Posterior vena cava (tissue), 2 donors: ENCODE data around the gene CARS1. TPM values are rescaled to one million over a fixed set of nuclear protein-coding genes. Genes with fewer than 3 reads are reported as not detected.

Experiments
- DNase-seq: peaks from one replicate; pipeline ENCODE4 v3.0.0-alpha.2; 2020; ENCODE audit warnings: low spot score
- intact Hi-C, 2 donors: fragments of 100-400 bp; cut with DNase I; formaldehyde crosslinking; loops; one replicate each; pipeline versions ENCODE4 v1.14.1 to v1.14.2; 2022 to 2023
- long read RNA-seq, 2 donors: library from polyadenylated mRNA; unstranded; transcript quantifications; one replicate each; pipeline ENCODE4 v2.0.0, GENCODE V29; 2020 to 2021
- total RNA-seq, 2 donors: library from RNA; stranded (reverse); fragmentation: NEBNext Ultra II Directional; extraction: Animal tissue kit (Norgen Biotek cat#: 25700); gene quantifications; one replicate each; pipeline ENCODE4 v1.2.1, GENCODE V29; 2021
- donor health status: DM: yes; HTN: yes; CAD: no.
- donor health status: DM: yes; HTN: yes; CAD: no.

CARS1 gene
- total RNA-seq = 10 to 100 TPM; 44.2 to 60.6 TPM
- long read RNA-seq, donor 1, transcript CARS-203 (22 exons, 2,685 nt) = major isoform, 9 of 40 reads
- long read RNA-seq, donor 1, transcript CARS-201 (22 exons, 2,491 nt) = minor isoform, 5 of 40 reads
- long read RNA-seq, donor 1, partial matches to known transcripts = 14 of 40 reads
- long read RNA-seq, donor 1, other reads (novel, unspliced or antisense) = 7 of 40 reads
- long read RNA-seq, donor 2, transcript CARS-201 (22 exons, 2,491 nt) = minor isoform, 21 of 227 reads
- long read RNA-seq, donor 2, transcript CARS-203 (22 exons, 2,685 nt) = major isoform, 51 of 227 reads
- long read RNA-seq, donor 2, partial matches to known transcripts = 102 of 227 reads
- long read RNA-seq, donor 2, other reads (novel, unspliced or antisense) = 51 of 227 reads

DNA sequence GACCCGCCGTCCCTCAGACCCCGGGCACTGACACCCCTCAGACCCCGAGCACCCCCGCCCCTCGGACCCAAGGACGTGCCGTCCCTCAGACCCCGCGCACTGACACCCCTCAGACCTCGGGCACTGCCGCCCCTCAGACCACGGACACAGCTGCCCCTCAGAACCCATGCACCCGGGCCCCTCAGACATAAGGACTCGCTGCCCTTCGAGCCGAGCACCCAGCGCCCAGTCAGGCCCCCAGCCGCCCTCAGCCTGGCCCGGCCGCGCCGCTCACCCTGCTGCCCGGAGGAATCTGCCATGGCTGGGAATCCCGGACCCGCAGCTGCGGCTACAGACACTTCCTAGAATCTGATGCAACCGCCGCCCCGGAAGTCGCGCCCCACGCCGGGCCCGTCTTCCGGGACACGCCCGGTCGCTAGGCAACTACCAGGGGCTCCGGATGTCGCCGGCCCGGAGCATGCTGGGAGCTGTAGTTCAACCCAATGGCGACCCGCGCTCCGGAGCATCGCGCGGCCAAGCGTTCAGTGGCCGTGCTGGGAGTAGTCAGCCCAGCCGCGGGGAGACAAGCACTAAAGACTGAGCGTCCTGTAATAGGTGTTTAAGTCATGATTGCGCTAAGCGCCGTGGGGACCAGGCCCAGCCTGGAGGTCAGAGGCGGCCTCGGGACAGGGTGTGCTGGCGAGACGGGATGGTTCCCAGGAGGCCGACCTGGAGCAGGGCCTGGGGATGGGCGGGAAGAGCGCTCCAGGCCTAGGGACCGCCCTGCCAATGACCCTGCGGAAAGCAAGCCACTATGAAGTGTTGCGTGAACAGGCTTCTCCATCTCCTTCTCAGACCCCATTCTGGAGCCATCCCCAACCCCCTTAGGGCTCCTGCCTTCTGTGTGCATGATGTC, at the start of gene CARS1:
Gene CARS1 (minus strand): TSS at position 355 of the 895 bp plus-strand sequence. CDS start 56 bp downstream, at position 299.
- intact Hi-C loops = loop anchor here in 1 of 2 donors (5.0 kb wide), 1 partner anchor 35 kb away; no protein-coding TSS in a partner anchor
- DNase-seq = peak; percentile 99

DNA sequence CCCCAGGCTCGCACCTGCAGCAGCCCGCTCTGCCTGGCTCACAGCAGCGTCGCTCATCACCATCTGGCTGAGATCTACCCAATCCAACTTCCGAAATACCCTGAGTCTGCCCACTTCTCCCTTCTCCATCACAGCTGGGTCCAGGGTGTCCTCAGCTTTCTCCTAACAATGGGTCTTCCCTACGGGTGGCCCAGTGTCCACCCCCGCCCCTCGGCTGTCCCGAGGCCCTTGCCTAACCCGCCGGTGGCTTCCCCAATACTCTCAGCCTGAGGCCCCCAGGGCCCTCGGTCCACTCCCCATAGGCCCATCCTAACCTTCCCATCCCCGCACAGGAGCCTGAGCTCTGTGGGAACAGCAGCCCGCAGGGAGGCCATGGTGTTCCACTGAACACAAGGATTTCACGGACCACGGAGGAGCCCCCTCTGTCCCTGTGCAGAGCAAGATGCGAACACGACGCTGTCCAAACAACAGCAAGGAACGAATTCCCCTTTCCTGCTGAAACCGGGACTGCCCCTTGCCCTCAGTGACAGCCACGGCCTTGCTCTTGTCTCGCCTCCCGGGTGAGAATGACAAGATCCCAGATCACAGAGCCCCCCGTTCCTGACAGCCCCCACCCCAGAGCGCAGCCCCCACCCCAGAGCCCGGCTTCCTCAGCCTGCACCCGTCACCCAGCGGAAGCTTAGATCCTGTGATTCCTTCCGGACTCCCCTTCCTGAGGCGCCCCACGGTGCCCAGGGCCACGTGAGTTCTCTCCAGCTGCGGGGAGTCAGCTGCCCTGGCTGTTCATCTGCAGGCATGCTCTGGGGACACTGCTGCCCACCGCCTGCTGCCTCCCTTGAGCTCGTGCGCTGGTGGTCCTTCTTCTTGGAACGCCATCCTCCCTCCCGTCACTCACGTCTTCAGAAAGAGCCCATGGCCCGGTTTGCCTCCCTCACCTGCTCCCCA, 48.8 kb upstream of the CARS1 start:
- DNase-seq = peak; percentile 66
- intact Hi-C loops = no loop called here

DNA sequence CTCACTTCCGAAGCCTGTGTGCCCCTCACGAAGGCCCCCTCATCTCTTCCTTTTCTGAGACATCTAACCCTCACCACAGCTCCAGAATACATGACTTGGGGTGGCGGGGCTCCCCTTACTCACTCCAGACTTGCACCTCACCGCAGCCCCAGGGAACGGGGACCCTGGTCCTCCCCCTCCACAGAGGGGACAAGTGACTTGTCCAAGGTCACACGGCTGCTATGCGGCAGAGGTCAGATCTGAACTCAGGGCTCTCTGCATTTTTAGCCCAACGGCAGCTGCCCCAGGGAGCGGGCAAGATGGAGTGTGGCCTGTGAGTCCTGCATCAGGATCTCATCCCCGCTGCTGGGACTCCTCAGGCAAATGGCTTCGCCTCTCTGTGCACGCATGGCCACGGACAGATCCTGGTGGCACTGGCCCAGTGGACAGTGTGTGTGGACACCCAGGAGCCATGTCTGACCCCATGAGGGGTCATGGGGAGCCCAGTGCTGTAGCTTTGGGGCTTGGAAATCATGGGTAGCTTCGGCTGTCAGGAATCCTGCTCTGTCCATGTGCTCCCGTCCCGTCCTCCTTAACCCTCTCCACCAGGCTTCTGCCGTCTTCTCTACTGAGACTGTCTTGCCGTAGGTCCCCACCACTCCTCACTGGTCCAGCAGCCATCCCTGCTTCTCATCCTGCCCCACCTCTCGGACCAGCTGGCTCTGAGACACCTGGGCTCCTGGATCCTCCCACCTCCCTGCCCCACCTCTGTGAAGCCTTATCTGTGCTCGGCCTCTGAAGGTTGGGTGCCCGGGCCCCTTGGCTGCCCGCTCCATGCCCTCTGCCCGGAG, 48.0 kb upstream of the CARS1 start:
- intact Hi-C loops = no loop called here
- DNase-seq = peak; percentile 70

DNA sequence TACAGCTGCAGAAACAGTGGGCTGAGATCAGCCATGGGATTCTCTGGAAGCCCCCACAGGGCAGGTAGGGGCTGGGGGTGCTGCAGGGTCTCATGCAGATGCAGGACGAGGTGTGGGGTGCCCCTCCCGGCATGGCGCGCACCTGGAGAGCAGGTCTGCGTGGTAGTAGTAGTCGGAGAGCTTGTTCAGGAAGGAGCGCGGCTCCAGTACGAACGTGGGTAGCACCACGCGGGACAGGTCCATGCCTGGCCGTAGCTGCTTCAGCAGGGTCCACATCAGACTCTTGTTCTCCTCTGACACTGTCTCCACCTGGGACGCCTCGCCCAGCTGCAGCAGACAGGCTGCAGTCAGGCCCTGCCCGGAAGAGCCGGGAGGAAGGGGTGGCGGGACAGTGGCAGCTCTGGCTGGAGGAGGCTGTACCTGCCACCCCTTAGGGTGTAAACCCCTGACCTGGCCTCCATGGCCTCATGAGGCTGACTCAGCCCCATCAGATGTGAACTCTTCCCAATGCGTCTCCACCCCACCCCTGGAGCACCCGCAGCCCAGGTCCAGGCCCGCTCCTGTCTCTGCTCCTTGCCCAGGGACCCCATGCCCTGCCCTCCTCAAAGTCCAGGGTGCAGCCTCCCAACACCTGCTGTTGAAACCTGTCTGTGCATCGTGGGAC, 47.0 kb upstream of the CARS1 start:
- DNase-seq = peak; percentile 70
- intact Hi-C loops = no loop called here

DNA sequence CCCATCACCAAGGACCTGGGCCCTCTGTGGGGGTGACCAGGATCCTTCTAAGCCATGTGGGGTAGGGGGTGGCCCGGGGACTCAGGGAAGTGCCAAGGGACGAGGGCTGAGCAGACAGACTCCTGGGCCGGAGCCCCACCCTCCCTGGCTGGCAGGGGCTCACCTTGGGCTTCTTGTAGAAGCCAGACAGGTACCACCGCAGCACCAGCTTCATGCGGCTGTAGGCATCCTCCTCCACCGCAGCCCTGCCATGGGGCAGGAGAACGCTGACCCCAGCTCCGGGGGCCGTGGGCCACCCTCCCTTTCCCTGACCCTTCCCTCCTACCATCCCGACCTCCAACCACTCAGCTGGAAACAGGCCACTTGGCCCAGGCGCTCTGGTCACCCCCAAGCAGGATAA, 45.9 kb upstream of the CARS1 start:
- intact Hi-C loops = no loop called here
- DNase-seq = peak; percentile 75

DNA sequence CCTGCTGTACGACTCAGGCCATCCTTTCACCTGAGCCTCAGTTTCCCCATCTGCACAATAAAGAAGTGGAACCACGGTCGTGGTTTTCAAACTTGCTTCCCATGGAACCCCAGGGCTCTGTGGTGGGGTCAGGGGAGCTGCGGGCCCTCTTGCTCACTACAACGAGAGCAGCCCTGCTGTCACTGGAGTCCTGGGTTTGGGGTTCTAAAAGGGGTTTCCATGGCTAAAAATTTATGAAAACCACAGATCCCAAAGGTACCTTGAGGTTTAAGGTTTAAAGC, 45.4 kb upstream of the CARS1 start:
- peak; percentile 70 for DNase-seq
- intact Hi-C loops = no loop called here

DNA sequence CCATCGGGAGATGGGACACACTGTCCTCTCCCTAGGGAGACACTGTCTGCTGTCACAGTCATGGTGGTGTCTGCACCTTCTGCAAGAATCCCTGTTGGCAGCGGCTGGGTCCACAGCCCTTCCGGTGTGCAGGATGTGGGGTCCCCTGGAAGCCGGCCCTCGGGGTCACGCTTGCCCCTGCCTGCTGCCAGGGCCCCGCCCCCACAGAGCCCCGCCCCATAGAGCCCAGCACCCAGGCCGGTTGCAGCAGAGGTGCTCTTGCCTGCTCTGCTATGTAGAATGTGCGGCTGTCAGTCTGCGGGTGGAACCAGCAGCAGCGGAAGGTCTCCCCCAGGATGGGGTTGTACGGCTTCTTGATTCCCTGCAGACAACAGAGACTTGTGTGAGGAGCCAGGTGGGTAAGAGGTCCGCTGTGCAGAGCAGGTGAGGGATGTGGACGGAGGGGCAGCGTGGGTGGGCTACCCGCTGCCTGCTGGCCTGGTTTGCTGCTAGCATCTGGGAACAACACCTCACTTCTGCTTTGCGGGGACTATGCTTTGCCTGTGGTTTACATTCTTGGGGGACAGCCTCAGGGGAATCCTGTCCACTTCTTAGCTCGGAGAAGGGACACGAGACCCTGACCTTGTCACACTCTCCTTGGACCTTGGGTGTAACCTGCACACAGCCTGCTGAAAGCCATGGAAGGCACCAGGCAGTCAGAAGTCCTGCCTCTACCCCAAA, 44.9 kb upstream of the CARS1 start:
- intact Hi-C loops = loop anchor here in 1 of 2 donors (1.0 kb wide), 1 partner anchor 39 kb away; no protein-coding TSS in a partner anchor
- DNase-seq = peak; percentile 64

DNA sequence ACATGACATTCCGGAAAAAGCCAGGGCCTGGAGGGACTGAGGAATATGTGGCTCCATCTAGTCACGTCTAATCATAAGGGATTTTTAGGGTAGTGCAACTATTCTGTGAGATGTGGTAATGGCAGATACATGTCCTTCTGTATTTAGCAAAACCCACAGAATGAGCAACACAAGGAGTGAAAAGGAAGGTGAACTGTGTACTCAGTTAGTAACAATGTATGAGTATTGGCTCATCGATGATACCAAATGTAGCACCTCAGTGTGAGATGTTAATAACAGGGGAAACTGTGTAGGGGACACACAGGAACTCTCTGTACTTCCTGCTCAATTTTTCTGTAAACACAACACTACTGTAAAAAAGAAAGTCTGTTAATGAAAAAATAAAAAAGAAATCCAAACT, 42.0 kb upstream of the CARS1 start:
- intact Hi-C loops = no loop called here
- no peak for DNase-seq

DNA sequence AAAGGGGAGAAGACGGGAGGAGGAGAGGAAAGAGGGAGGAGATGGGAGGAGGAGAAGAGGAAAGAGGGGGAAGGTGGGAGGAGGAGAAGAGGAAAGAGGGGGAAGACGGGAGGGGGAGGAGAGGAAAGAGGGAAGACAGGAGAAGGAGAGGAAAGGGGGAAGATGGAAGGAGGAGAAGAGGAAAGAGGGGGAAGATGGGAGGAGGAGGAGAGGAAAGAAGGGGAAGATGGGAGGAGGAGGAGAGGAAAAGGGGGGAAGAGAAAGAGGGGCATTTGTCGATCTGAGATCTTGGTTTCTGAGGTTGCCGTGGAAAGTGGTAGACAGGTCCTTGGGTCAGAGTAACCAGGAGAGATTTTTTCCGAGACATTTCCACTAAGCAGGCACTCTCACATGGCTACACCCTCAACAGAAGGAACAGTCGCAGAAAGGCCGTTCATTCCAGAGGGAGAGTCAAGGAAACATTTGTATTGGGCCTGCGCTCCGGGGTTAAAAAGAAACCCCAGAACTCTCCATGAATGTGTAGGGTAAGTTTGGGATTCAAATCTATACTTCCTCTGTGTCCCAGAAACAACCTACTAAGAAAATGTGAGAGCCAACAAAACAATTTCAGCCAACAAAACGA, 39.8 kb upstream of the CARS1 start:
- intact Hi-C loops = loop anchor here in 1 of 2 donors (1.0 kb wide), 1 partner anchor 43 kb away; no protein-coding TSS in a partner anchor
- no peak for DNase-seq

DNA sequence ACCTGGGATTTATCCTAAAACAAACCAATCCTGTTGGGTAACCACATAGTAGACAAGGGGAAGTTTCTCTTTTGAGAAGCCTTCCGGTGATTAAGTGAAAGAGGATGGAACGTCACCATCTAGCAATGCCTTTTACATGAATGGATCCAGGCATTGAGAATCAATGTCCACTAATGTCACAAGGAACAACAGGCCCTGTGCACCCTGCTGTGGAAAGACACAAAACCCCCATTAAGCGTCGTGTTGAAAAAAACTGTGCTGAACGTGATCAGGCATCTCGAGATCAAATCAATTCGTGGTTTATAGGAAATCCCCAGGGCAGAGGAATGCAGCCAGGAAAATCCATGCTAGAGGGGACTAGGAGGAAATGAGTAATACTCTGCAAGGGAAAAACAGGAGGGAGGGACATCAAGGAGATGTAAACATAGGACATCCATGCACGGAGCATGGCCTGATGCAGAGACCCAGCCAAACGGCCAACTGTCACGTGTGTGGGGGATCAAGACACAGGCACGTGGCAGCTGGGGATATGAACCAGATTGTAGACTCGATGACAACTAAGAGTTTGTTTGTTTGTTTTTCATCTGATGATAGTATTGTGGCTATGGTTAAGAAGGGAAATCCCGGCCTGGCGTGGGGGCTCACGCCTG, 38.6 kb upstream of the CARS1 start:
- intact Hi-C loops = no loop called here
- no peak for DNase-seq

DNA sequence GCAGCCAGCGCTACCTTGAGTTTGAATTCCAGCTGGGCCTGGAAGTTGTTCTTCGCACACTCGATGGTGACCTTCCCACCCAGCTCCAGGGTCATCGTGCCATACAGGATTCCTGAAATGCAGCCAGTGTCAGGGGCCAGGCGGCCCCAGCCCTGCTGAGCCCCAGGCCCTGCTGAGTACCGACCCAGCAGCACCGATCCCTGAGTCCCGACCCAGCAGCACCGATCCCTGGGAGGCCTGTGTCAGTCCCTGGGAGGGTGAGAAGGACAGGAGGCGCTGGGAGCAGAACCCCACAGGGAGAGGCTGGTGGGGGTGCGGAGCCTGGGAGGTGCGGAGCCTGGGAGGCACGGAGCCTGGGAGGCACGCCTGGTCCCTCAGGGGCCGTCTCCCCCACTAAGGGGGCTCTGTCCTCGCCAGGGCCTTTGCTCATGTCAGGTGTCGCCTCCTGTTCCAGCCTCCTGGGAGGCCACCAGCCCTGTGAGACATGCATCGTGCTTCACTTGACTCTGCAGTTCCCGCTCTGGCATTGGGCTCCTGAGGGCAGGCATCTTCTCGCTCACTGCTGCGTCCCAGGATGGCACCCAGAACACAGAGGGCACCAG, 37.1 kb upstream of the CARS1 start:
- intact Hi-C loops = loop anchor here in 1 of 2 donors (5.0 kb wide), 1 partner anchor 37 kb away; the partner anchor contains the start of gene CARS1
- DNase-seq = no peak

DNA sequence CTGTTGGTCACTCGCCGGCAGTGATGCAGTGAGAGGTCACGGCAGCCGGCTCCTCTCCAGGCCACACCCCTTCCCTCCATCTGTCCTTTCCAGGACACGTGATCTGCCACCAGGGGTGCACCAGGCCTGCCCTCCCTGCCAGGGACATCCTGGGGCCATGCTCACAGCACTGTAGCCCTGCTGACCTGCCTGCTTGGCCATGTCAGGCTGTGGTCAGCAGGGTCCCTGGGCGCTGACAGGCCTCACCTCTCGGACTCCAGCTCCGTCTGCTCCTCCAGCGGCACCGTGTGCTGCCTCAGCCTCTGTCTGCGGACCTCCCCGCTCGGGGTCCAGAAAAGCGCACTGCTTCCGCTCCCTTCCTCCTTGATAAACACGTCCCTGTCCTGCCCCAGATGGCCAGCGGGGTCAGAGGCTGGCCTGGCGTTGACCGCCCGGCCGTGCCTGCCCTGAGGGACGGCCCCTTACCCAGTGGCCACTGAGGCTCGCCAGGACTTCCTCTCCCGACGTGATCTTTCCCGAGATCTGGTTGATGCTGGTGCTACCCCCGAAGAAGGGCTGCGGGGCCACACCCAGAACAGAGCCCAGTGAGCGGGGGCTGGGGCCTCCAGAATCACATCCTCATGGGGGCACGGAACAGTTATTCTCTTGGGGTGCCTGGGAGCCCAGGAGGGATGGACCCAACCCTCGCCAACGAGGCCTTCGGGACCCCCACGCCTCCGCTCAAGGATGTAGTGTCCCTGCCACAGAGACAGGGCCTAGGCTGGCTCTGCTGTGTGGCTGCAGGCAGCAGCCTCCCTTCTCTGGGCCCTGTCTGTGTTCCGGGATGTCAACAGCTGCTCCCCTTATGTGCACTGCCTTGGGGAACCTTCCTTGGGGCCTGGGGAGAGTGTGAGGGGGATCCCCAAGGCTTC, 36.3 kb upstream of the CARS1 start:
- DNase-seq = no peak
- intact Hi-C loops = loop anchor here in 1 of 2 donors (5.0 kb wide), 1 partner anchor 36 kb away; the partner anchor contains the start of gene CARS1

DNA sequence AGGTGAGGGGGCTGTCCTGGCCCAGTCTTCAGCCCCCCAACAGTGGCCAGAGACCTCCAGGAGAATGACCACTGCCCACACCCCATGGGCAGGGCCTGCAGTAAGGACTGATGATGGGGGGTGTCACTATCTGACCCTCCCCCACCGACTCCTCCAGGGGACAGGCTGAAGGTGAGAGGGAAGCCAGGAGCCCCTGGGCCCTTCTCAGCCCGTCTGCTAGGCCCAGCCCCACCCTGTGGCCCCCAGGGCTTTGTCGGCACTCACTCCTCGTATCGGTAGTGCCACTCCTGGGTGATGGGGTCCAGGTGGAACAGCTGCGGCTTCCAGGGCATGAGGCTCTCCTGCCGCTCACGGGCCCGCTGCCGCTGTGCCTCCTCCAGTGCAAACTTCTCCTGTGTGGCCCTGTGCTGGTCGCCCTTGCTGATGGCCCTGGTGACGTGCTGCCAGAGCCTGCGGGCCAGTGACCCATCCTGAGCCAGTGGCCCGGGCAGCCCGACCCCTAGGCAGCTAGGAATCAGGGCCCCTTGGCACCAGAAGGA, 35.4 kb upstream of the CARS1 start:
- intact Hi-C loops = loop anchor here in 1 of 2 donors (5.0 kb wide), 1 partner anchor 35 kb away; the partner anchor contains the start of gene CARS1
- no peak for DNase-seq

DNA sequence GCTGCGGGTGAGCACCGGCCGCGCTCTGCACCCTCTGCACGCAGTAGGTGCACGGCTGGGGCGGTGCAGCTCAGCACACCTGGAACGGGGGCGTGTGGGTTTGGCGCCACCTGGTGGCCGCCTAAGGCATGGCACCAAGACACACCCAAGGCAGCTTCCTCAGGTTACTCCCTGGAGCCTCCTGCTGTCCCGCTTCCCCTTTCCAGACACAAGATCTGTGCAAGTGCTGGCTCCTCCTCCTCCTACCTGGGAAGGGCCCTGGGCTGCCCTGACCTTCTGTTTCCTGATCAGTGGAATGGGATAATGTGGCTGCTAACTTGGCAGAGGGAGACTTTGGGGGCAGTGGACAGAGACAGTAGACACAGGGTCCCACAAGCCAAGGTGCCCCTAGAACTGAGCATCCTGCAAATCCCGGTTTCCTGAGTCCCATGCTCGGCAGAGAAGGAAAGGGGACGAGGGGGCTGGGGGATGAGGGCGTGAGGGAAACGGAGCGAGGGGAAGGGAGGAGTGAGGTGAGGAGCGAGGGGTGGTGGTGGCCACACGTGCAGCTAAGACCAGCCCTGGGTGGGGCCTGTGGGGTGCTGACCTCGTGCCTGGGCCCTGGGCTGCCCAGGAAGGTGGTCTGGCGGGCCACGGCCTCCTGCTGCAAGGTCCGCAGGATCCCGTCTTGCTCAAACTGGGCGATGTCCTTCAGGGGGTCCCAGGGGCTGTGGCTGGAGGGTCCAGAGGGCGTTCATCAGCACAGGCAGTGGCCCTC, 34.8 kb upstream of the CARS1 start:
- intact Hi-C loops = loop anchor here (1.0 to 5.0 kb wide), 3 partner anchors 35 to 55 kb away; partner anchors contain the start of gene CARS1 (in 1 of the 2)
- no peak for DNase-seq
